Fibroblast of lung (primary cell): ENCODE results near the gene CACNB1.
"Not testable (repeated sequence)": the region's sequence is repeated elsewhere in the genome, so short reads cannot be mapped to it uniquely, and the experiment has no call there.

Source experiments
- EZH2 ChIP-seq: IDR thresholded peaks from 2 replicates; pipeline ENCODE4 v1.5.1; 2012; ENCODE audit warnings: low read length, control low read depth, mild to moderate bottlenecking; ENCODE audit errors: missing control alignments
- TF ChIP-seq, protein P1 (sequence below), 2 donors: IDR thresholded peaks in 1 of 2; conservative IDR thresholded peaks in 1 of 2; 1 replicate in 1 of 2; 2 replicates in 1 of 2; pipeline ENCODE4 v1.5.1; 2011 to 2012; ENCODE audit warnings: low read length in 2 of 2, control low read depth in 1 of 2, inconsistent platforms in 1 of 2, low read depth in 1 of 2, mild to moderate bottlenecking in 1 of 2

DNA sequence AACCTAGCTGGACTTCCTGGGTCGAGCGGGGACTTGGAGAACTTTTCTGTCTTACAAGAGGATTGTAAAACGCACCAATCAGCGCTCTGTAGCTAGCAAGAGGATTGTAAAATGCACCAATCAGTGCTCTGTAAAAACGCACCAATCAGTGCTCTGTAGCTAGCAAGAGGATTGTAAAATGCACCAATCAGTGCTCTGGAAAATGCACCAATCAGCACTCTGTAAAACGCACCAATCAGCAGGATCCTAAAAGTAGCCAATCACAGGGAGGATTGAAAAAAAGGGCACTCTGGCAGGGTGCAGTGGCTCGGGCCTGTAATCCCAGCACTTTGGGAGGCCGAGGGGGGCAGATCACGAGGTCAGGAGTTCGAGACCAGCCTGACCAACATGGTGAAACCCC is 29.0 kb downstream of the CACNB1 start:
- TF ChIP-seq, protein P1, sequence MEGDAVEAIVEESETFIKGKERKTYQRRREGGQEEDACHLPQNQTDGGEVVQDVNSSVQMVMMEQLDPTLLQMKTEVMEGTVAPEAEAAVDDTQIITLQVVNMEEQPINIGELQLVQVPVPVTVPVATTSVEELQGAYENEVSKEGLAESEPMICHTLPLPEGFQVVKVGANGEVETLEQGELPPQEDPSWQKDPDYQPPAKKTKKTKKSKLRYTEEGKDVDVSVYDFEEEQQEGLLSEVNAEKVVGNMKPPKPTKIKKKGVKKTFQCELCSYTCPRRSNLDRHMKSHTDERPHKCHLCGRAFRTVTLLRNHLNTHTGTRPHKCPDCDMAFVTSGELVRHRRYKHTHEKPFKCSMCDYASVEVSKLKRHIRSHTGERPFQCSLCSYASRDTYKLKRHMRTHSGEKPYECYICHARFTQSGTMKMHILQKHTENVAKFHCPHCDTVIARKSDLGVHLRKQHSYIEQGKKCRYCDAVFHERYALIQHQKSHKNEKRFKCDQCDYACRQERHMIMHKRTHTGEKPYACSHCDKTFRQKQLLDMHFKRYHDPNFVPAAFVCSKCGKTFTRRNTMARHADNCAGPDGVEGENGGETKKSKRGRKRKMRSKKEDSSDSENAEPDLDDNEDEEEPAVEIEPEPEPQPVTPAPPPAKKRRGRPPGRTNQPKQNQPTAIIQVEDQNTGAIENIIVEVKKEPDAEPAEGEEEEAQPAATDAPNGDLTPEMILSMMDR (conservative IDR thresholded peaks at IDR 0.05 in 1 of 2, IDR thresholded peaks at IDR 0.05 in 1 of 2; ENCODE audit: low read depth in 1 of 2, low read length in 2 of 2): not testable (repeated sequence)
- not testable (repeated sequence) for TF ChIP-seq EZH2
